H1 (cell line): ENCODE data around the gene SUCNR1.

Experiments used
- CEBPB ChIP-seq: IDR thresholded peaks from 2 replicates; pipeline ENCODE4 v1.6.1; 2012; ENCODE audit warnings: low read depth, low read length
- CHD1 ChIP-seq: IDR thresholded peaks from 2 replicates; pipeline ENCODE4 v1.6.1; 2012; ENCODE audit warnings: low read depth, low read length, improper control_type of control experiment
- CHD2 ChIP-seq: IDR thresholded peaks from 2 replicates; pipeline ENCODE4 v1.6.1; 2012; ENCODE audit warnings: low read length, improper control_type of control experiment
- EP300 ChIP-seq, 2 experiments: IDR thresholded peaks; 1 replicate in 1 of 2; 2 replicates in 1 of 2; pipeline ENCODE4 v1.6.1; 2011 to 2012; ENCODE audit warnings: low read depth in 2 of 2, low read length in 2 of 2, mild to moderate bottlenecking in 2 of 2, borderline replicate concordance in 1 of 2, inconsistent platforms in 1 of 2, moderate library complexity in 1 of 2
- EZH2 ChIP-seq: fragments of 200-600 bp; sonication (generic); IDR thresholded peaks from 2 replicates; pipeline ENCODE4 v1.7.1; 2012; ENCODE audit warnings: low read depth, mild to moderate bottlenecking, moderate library complexity, low read length, inconsistent platforms; ENCODE audit not compliant: severe bottlenecking
- POLR2A ChIP-seq, 2 experiments: IDR thresholded peaks; 1 replicate in 1 of 2; 2 replicates in 1 of 2; pipeline ENCODE4 v1.6.1; 2011; ENCODE audit warnings: low read depth in 2 of 2, low read length in 2 of 2, mild to moderate bottlenecking in 2 of 2; ENCODE audit errors: control extremely low read depth in 1 of 2
- POLR2AphosphoS5 ChIP-seq: IDR thresholded peaks from 2 replicates; pipeline ENCODE4 v1.6.1; 2011; ENCODE audit warnings: low read depth, low read length
- RFX5 ChIP-seq: IDR thresholded peaks from 2 replicates; pipeline ENCODE4 v1.6.1; 2011; ENCODE audit warnings: low read depth, low read length, improper control_type of control experiment, borderline replicate concordance
- RXRA ChIP-seq: IDR thresholded peaks from 2 replicates; pipeline ENCODE4 v1.6.1; 2011; ENCODE audit warnings: low read depth, mild to moderate bottlenecking, low read length, moderate library complexity; ENCODE audit not compliant: insufficient read depth
- SRF ChIP-seq: IDR thresholded peaks from 2 replicates; pipeline ENCODE4 v1.6.1; 2011; ENCODE audit warnings: mild to moderate bottlenecking, low read depth, low read length, moderate library complexity
- TF ChIP-seq, protein P1 (sequence below): IDR thresholded peaks from 2 replicates; pipeline ENCODE4 v1.6.1; 2012; ENCODE audit warnings: low read length, inconsistent platforms
- TF ChIP-seq, protein P2 (sequence below): IDR thresholded peaks from 2 replicates; pipeline ENCODE4 v1.6.1; 2012; ENCODE audit warnings: inconsistent platforms
- TF ChIP-seq, protein P3 (sequence below), 3 experiments: IDR thresholded peaks; 1 replicate in 2 of 3; 2 replicates in 1 of 3; pipeline versions ENCODE4 v1.5.1 to v1.6.1; 2011; ENCODE audit warnings: low read length in 3 of 3, mild to moderate bottlenecking in 3 of 3, inconsistent platforms in 2 of 3, low read depth in 1 of 3, moderate library complexity in 1 of 3; ENCODE audit not compliant: insufficient read depth in 1 of 3; ENCODE audit errors: control extremely low read depth in 1 of 3
- TF ChIP-seq, protein P4 (sequence below): IDR thresholded peaks from 2 replicates; pipeline ENCODE4 v1.6.1; 2012; ENCODE audit warnings: inconsistent platforms

DNA sequence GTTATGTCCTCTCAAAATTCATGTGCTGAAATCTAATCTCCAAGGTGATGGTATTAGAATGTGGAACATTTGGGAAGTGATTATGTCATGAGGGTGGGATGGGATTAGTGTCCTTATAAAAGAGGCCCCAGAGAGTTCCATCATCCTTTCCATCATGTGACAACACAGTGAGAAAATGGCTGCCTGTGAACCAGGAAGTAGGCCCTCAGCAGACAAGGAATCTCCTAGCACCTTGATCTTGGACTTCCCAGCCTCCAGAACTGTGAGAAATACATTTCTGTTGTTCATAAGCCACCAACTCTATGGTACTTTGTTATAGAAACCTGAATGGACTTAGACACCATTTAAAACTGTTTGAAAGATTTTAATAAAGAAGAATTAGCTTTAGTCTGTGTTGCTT is 20.8 kb downstream of the SUCNR1 start:
- TF ChIP-seq, protein P1, sequence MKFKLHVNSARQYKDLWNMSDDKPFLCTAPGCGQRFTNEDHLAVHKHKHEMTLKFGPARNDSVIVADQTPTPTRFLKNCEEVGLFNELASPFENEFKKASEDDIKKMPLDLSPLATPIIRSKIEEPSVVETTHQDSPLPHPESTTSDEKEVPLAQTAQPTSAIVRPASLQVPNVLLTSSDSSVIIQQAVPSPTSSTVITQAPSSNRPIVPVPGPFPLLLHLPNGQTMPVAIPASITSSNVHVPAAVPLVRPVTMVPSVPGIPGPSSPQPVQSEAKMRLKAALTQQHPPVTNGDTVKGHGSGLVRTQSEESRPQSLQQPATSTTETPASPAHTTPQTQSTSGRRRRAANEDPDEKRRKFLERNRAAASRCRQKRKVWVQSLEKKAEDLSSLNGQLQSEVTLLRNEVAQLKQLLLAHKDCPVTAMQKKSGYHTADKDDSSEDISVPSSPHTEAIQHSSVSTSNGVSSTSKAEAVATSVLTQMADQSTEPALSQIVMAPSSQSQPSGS = no peak
- TF ChIP-seq CHD1 (no peak), EP300 (IDR thresholded peaks at IDR 0.05; ENCODE audit: borderline replicate concordance in 1 of 2, low read depth in 2 of 2, low read length in 2 of 2) (no peak), POLR2AphosphoS5 (no peak), SRF (no peak), RFX5 (no peak), POLR2A (IDR thresholded peaks at IDR 0.05; ENCODE audit: control extremely low read depth in 1 of 2, low read depth in 2 of 2, low read length in 2 of 2) (no peak), CHD2 (no peak), EZH2 (no peak), RXRA (no peak), CEBPB (no peak)
- TF ChIP-seq, protein P2, sequence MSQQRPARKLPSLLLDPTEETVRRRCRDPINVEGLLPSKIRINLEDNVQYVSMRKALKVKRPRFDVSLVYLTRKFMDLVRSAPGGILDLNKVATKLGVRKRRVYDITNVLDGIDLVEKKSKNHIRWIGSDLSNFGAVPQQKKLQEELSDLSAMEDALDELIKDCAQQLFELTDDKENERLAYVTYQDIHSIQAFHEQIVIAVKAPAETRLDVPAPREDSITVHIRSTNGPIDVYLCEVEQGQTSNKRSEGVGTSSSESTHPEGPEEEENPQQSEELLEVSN = no peak
- TF ChIP-seq, protein P3, sequence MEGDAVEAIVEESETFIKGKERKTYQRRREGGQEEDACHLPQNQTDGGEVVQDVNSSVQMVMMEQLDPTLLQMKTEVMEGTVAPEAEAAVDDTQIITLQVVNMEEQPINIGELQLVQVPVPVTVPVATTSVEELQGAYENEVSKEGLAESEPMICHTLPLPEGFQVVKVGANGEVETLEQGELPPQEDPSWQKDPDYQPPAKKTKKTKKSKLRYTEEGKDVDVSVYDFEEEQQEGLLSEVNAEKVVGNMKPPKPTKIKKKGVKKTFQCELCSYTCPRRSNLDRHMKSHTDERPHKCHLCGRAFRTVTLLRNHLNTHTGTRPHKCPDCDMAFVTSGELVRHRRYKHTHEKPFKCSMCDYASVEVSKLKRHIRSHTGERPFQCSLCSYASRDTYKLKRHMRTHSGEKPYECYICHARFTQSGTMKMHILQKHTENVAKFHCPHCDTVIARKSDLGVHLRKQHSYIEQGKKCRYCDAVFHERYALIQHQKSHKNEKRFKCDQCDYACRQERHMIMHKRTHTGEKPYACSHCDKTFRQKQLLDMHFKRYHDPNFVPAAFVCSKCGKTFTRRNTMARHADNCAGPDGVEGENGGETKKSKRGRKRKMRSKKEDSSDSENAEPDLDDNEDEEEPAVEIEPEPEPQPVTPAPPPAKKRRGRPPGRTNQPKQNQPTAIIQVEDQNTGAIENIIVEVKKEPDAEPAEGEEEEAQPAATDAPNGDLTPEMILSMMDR (IDR thresholded peaks at IDR 0.05; ENCODE audit: control extremely low read depth in 1 of 3, insufficient read depth in 1 of 3, low read depth in 1 of 3, low read length in 3 of 3) = no peak
- TF ChIP-seq, protein P4, sequence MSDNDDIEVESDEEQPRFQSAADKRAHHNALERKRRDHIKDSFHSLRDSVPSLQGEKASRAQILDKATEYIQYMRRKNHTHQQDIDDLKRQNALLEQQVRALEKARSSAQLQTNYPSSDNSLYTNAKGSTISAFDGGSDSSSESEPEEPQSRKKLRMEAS = no peak
